Endothelial cell of umbilical vein (primary cell): ENCODE measurements around the gene OTUB1.

Experiments used
- CTCF ChIP-seq, 2 donors: IDR thresholded peaks; 1 replicate in 1 of 2; 2 replicates in 1 of 2; pipeline ENCODE4 v1.5.1; 2011; ENCODE audit warnings: low read length in 2 of 2, mild to moderate bottlenecking in 2 of 2, moderate library complexity in 2 of 2, control low read depth in 1 of 2, inconsistent platforms in 1 of 2, low read depth in 1 of 2; ENCODE audit not compliant: insufficient read depth in 1 of 2; ENCODE audit errors: extremely low read depth in 1 of 2
- EZH2 ChIP-seq: IDR thresholded peaks from 2 replicates; pipeline ENCODE4 v1.6.1; 2012; ENCODE audit warnings: borderline replicate concordance, low read depth, mild to moderate bottlenecking, moderate library complexity, low read length, inconsistent platforms; ENCODE audit not compliant: severe bottlenecking
- FOS ChIP-seq: IDR thresholded peaks from 2 replicates; pipeline ENCODE4 v1.6.1; 2011; ENCODE audit warnings: mild to moderate bottlenecking, low read length, moderate library complexity, borderline replicate concordance; ENCODE audit not compliant: insufficient read depth
- JUN ChIP-seq: IDR thresholded peaks from 2 replicates; pipeline ENCODE4 v1.6.1; 2011; ENCODE audit warnings: borderline replicate concordance, low read depth; ENCODE audit not compliant: insufficient read length, insufficient read depth
- MAX ChIP-seq: IDR thresholded peaks from 2 replicates; pipeline ENCODE4 v1.6.1; 2011; ENCODE audit not compliant: insufficient read depth, insufficient read length
- MYC ChIP-seq: IDR thresholded peaks from one replicate; pipeline ENCODE4 v1.6.1; 2011; ENCODE audit warnings: mild to moderate bottlenecking, low read depth, low read length
- POLR2A ChIP-seq: IDR thresholded peaks from 2 replicates; pipeline ENCODE4 v1.6.1; 2012; ENCODE audit warnings: low read depth, mild to moderate bottlenecking, control low read depth, low read length
- POLR2AphosphoS5 ChIP-seq: IDR thresholded peaks from 2 replicates; pipeline ENCODE4 v1.6.1; 2012; ENCODE audit warnings: low read depth, mild to moderate bottlenecking, control low read depth, low read length, moderate library complexity; ENCODE audit not compliant: insufficient read depth

- no peak for TF ChIP-seq POLR2AphosphoS5
- no peak for TF ChIP-seq FOS
- TF ChIP-seq MYC = no peak
- TF ChIP-seq POLR2A = no peak
- no peak for TF ChIP-seq CTCF (IDR thresholded peaks at IDR 0.05; ENCODE audit: extremely low read depth in 1 of 2, insufficient read depth in 1 of 2, low read depth in 1 of 2, low read length in 2 of 2)
- TF ChIP-seq EZH2 = no peak
- TF ChIP-seq JUN = no peak
- TF ChIP-seq MAX = no peak
Observed at GRCh38 chr11:63961608-63962412, 24.4 kb upstream of the OTUB1 start.
